GM12872 (cell line): ENCODE data around the gene KASH5.

Source experiments
- CTCF ChIP-seq: IDR thresholded peaks from 3 replicates; pipeline ENCODE4 v1.5.1; 2011; ENCODE audit warnings: low read depth, mild to moderate bottlenecking, low read length, moderate library complexity; ENCODE audit not compliant: insufficient read depth

Gene KASH5

GRCh38 chr19:49427339-49427738, 39.3 kb downstream of the KASH5 start:
- no peak for TF ChIP-seq CTCF

GRCh38 chr19:49427855-49428546, 40.0 kb downstream of the KASH5 start:
- TF ChIP-seq CTCF: no peak

- no peak for TF ChIP-seq CTCF
These were observed 40.8 kb downstream of the KASH5 start for GRCh38 chr19:49428547-49429451.

GRCh38 chr19:49430172-49430677, 42.2 kb downstream of the KASH5 start:
- no peak for TF ChIP-seq CTCF

DNA sequence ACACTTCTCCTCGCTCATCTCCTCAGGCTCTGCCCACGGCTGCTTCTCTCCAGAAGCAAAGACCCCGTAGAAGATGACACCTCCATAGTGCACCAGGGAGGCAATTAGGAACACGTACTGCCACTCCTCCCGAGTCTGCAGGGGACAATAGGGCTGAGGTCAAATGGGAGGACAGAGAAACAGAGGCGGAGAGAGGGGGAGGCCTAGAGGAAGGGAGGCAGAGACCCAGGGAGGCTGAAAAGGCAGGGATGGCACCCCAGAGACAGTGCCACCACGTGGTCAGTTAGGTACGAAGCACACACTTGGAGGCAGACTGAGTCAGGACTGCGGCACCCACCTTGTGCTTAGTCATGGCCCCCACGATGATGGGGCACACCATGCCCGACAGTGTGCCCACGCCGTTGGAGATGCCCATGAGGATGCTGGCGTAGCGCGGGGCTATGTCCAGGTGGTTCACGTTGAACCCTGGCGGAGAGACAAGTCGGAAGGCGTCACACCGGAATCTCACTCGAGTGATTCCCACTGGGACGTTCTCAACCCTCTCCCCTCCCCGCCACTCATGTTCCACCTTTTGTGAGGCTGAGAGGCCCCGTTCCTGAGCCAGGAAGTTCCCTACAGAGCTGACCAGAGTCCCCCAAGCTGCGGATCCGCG, 42.8 kb downstream of the KASH5 start:
- TF ChIP-seq CTCF: peak; percentile 66

DNA sequence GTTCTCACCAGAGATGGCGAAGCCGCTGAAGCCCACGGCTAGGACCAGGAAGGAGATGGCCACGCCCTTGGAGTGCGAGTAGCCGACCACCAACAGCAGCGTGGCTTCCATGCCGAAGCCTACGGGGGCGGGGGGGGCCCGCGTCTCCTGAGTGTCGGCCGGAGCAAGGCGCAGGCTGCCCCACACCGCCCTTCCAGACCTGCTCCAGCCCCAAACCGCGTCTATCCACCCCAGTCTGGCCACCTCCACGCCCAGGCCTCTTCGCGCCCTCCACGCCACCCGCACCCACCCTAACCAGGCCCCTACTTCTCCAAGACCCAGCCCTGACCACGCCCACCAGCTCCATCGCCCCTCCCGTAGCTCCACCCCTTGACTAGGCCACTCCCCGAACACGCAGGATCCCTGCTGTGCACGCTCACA, 43.3 kb downstream of the KASH5 start:
- no peak for TF ChIP-seq CTCF
